Hepatocyte (in vitro differentiated cells): ENCODE data around the gene SLC27A2.

ENCODE experiments used
- EZH2 ChIP-seq: fragments of 200-600 bp; sonication (generic); IDR thresholded peaks from 2 replicates; pipeline ENCODE4 v1.6.1; 2016; ENCODE audit warnings: antibody characterized with exemption, mild to moderate bottlenecking, borderline replicate concordance
- EZH2phosphoT487 ChIP-seq: fragments of 200-600 bp; sonication (generic); IDR thresholded peaks from one replicate; pipeline ENCODE4 v1.6.1; 2018; ENCODE audit warnings: antibody characterized with exemption, mild to moderate bottlenecking, low read depth, moderate library complexity; ENCODE audit not compliant: unreplicated experiment, severe bottlenecking
- TF ChIP-seq, protein P1 (sequence below): fragments of 200-600 bp; sonication (generic); IDR thresholded peaks from 2 replicates; pipeline ENCODE4 v1.5.1; 2016; ENCODE audit warnings: antibody characterized with exemption, mild to moderate bottlenecking; ENCODE audit not compliant: poor library complexity

DNA sequence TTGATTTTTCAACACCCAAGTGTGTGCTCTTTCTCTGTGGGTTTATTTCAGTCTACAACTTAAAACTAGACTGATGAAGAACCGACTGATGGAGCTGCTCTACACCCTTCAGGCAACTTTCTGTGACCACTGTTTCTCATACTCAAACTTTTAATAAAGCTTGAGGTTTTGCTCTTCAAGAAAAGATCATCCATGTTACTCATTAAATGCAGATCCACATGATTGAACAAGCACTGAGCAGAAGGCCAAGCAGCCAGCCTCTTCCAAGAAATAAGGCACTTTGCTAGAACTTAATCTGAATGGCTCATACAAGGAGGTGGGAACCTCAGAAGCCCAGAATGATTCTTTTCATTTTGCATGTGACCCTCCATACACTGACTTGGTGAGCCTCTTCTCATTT, 8.7 kb downstream of the SLC27A2 start:
- TF ChIP-seq, protein P1, sequence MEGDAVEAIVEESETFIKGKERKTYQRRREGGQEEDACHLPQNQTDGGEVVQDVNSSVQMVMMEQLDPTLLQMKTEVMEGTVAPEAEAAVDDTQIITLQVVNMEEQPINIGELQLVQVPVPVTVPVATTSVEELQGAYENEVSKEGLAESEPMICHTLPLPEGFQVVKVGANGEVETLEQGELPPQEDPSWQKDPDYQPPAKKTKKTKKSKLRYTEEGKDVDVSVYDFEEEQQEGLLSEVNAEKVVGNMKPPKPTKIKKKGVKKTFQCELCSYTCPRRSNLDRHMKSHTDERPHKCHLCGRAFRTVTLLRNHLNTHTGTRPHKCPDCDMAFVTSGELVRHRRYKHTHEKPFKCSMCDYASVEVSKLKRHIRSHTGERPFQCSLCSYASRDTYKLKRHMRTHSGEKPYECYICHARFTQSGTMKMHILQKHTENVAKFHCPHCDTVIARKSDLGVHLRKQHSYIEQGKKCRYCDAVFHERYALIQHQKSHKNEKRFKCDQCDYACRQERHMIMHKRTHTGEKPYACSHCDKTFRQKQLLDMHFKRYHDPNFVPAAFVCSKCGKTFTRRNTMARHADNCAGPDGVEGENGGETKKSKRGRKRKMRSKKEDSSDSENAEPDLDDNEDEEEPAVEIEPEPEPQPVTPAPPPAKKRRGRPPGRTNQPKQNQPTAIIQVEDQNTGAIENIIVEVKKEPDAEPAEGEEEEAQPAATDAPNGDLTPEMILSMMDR: no peak
- TF ChIP-seq EZH2phosphoT487: no peak
- no peak for TF ChIP-seq EZH2
